ENCODE measurements around the gene ADRB1. TPM values are rescaled to one million over a fixed set of nuclear protein-coding genes. Genes with fewer than 3 reads are reported as not detected.

Gene ADRB1
- total and polyA plus RNA-seq, 3 donors from 2014 or later, result 0.32 to 0.99 (median 0.55) TPM

DNA sequence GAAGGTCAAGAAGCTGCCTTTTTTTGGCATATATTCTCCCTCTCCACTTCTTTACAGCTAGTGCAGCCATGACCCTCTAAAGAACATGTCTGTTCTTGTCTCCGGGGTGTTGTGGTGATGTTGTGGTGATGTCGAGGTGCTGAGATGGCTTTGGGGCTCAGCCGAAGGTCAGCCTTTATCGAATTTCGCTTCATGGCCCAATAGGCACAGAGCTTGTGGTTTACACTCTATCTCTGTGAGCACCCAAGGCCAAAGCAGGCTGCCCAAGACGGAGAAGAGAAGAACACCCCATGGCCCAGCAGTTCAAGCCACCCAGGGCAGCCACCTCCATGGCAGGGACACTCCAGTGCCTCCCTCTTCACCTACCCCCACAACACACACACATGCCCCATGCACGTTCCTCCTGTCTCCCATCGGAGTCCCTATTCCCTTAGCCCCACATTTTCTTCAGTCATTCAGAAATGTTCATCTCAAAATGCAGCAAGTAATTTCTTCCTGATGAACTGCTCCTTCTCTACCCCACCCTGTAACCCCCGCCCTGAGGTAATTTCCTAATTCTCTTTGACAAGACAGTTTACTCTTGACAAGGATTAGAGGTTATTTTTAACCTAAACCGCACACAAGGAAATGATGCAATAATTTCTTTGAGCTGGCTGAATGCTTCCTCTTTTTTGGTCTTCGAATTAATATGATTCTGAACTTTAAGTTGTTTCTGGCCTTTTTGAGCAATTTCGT lies 18.6 kb upstream of the ADRB1 start:
- 81 to 84% methylated on average over 10 to 12 of the region's 12 CpGs for WGBS, 2 donors
- Histone ChIP-seq H3K27ac (no peak overlapping the region), H3K4me3 (no peak overlapping the region), H3K36me3 (ENCODE audit: low read depth, missing control alignments) (no peaks in the 10 kb centered on the region), H3K27me3 (no peaks in the 10 kb centered on the region), H3K4me1 (no peaks in the 10 kb centered on the region), H3K9me3 (no peaks in the 10 kb centered on the region)
- intact Hi-C loops (cut with DNase I; ENCODE audit: low total_unique reads), result no loop called here
- TF ChIP-seq, protein P1, sequence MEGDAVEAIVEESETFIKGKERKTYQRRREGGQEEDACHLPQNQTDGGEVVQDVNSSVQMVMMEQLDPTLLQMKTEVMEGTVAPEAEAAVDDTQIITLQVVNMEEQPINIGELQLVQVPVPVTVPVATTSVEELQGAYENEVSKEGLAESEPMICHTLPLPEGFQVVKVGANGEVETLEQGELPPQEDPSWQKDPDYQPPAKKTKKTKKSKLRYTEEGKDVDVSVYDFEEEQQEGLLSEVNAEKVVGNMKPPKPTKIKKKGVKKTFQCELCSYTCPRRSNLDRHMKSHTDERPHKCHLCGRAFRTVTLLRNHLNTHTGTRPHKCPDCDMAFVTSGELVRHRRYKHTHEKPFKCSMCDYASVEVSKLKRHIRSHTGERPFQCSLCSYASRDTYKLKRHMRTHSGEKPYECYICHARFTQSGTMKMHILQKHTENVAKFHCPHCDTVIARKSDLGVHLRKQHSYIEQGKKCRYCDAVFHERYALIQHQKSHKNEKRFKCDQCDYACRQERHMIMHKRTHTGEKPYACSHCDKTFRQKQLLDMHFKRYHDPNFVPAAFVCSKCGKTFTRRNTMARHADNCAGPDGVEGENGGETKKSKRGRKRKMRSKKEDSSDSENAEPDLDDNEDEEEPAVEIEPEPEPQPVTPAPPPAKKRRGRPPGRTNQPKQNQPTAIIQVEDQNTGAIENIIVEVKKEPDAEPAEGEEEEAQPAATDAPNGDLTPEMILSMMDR (IDR thresholded peaks at IDR 0.05), result no peak
- TF ChIP-seq POLR2A (IDR thresholded peaks at IDR 0.05), result no peak
- no peak for DNase-seq

DNA sequence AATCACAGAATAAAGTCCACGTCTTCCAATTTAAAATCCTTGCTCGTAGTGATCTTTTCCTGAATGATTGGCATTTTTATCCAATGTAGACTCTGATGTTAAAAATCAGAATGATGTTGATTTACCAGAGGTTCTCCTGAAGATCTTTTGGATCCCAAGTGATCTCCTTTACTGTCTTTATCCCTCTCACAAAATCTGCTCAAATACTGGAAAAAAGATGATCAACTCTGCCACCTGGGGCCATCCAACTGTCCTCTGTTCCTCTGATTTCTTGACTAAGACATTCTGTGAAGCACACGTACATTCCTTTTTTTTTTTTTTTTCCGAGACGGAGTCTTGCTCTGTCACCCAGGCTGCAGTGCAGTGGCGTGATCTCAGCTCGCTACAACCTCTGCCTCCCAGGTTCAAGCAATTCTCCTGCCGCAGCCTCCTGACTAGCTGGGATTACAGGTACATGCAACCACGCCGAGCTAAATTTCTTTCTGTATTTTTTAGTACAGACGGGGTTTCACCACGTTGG lies 18.0 kb upstream of the ADRB1 start:
- Histone ChIP-seq H3K27me3 (no peaks in the 10 kb centered on the region), H3K4me3 (no peak overlapping the region), H3K9me3 (no peaks in the 10 kb centered on the region), H3K4me1 (no peaks in the 10 kb centered on the region), H3K36me3 (ENCODE audit: low read depth, missing control alignments) (no peaks in the 10 kb centered on the region), H3K27ac (no peak overlapping the region)
- no peak for TF ChIP-seq POLR2A (IDR thresholded peaks at IDR 0.05)
- TF ChIP-seq, protein P1 (IDR thresholded peaks at IDR 0.05), result no peak
- intact Hi-C loops (cut with DNase I; ENCODE audit: low total_unique reads), result no loop called here
- no peak for DNase-seq
- WGBS, 2 donors, result 93 to 94% methylated on average over 12 of the region's 12 CpGs

DNA sequence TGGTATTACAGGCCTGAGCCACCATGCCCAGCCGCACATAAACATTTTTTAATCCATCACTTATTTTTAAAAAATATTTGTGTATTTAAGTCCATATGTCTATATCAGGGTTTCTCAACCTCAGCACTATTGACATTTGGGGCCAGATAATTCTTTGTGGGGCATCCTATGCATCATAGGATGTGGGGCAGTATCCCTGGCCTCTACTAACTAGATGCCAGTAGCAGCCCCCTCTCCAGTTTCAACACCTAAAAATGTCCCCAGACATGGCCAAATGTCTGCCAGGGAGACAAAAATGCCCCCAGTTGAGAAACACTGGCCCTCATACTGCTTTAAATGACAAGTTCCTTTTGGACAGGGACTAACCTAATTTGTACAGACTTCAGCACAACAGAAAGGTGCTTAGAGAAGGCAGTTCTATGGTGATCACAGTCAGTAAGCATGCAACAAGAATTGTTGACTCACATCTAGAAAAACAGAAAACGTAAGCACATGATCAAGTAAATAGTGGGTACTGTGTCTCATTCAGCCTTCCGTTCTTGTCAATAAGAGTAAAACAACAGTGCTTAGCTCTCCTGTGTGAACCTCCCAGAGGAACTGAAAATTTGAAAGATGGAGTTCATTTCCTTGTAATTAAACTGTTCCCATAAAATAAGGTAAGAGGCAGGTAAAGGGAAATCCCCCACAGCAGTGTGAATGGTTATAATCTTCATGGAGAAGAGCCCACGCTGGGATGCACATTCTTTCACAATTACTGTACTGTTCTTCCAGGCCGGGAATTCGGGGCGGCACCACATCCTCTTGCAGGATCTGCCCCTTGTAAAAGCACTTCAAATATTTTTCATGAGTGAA lies 17.3 kb upstream of the ADRB1 start:
- Histone ChIP-seq H3K36me3 (ENCODE audit: low read depth, missing control alignments) (no peaks in the 10 kb centered on the region), H3K4me1 (no peaks in the 10 kb centered on the region), H3K27ac (no peak overlapping the region), H3K27me3 (no peaks in the 10 kb centered on the region), H3K9me3 (no peaks in the 10 kb centered on the region), H3K4me3 (no peak overlapping the region)
- 79 to 82% methylated on average over 7 of the region's 7 CpGs for WGBS, 2 donors
- TF ChIP-seq, protein P1 (IDR thresholded peaks at IDR 0.05), result no peak
- no peak for TF ChIP-seq POLR2A (IDR thresholded peaks at IDR 0.05)
- DNase-seq, result no peak
- intact Hi-C loops (cut with DNase I; ENCODE audit: low total_unique reads), result no loop called here

DNA sequence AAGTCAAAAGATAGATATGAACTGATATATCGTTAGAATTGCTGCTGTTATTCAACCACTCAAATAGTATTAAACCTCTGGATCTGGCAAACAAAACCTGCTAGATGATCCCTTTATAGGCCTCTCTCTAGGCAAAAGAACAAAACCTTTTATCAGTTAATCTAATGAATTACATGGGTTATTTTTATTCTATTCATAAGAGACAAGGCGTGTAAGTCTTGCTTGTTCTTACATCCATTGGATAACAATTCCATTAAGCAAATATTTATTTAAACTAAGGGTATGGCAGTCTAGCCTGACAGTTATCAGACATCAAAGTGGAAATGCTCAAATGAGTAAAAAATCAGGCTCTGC lies 16.6 kb upstream of the ADRB1 start:
- 65 to 78% methylated on average over 2 of the region's 2 CpGs for WGBS, 2 donors
- H3K9me3 ChIP-seq, result no peaks in the 10 kb centered on the region
- H3K4me1 ChIP-seq, result no peaks in the 10 kb centered on the region
- no peak for DNase-seq
- no peak overlapping the region for H3K27ac ChIP-seq
- no peaks in the 10 kb centered on the region for H3K27me3 ChIP-seq
- no peak for TF ChIP-seq POLR2A (IDR thresholded peaks at IDR 0.05)
- TF ChIP-seq, protein P1 (IDR thresholded peaks at IDR 0.05), result no peak
- H3K36me3 ChIP-seq (ENCODE audit: low read depth, missing control alignments), result no peaks in the 10 kb centered on the region
- intact Hi-C loops (cut with DNase I; ENCODE audit: low total_unique reads), result no loop called here
- no peak overlapping the region for H3K4me3 ChIP-seq
